Measurements from ENCODE around the gene TGOLN2.

TGOLN2 gene

GRCh38 chr2:85308896-85309555, 18.8 kb downstream of the TGOLN2 start:
- DNase-seq (ENCODE audit: low read depth) = no peak

DNA sequence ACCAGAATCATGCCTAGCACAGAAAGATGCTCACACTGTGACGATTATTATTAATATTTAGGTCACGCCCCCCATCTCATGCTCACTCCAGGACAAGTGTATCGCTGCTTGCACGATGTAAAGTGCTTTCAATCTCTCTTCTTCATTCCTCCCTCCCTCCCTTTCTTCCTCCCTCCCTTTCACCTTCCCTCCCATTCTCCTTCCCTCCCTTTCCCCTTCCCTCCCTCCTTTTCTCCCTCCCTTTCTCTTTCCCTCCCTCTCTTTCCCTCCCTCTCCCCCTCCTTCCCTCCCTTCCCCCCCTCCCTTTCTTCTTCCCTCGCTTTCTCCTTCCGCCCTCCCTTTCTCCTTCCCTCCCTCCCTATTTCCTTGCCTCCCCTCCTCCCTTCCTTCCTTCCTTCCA, 19.6 kb downstream of the TGOLN2 start:
- DNase-seq (ENCODE audit: low read depth) = no peak

DNA sequence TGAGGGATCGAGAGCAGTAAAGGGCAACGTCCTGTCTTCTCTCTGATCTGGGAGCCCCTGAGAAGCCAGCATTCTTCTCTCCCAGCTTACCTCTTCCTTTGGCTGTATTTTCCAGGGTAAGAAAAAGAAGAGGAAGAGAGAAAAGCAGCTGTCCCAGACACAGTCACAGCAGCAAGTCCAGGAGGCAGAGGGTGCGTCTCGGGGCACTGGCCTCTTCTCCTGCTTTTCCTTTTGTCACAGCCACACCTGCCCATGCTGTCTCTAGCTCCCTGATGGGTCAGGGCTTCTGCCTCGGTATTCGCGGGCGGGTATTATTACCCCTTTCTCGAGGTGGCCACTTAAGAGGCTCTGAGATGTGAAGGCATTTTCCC, 20.3 kb downstream of the TGOLN2 start:
- no peak for DNase-seq (ENCODE audit: low read depth)

- DNase-seq (ENCODE audit: low read depth) = no peak
Observed at GRCh38 chr2:85303780-85304531, 23.8 kb downstream of the TGOLN2 start.

DNA sequence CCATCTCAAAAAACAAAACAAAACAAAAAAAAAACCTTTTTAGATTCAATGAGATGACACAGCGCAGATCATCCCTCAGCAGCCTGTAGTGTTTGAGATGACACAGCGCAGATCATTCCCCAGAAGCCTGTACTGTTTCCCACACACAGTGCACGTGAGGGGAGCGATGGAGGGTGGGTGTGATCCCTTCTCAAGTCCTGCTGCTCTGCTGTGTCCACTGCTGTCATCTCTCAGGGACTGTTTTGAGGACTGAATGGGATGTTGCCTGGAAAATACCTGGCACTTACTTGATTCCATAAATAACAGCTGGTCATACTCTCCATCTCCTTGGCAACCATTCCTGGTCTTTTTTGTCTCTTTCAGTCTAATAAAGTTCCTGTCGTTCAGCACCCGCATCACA, 25.7 kb downstream of the TGOLN2 start:
- no peak for DNase-seq (ENCODE audit: low read depth)

DNA sequence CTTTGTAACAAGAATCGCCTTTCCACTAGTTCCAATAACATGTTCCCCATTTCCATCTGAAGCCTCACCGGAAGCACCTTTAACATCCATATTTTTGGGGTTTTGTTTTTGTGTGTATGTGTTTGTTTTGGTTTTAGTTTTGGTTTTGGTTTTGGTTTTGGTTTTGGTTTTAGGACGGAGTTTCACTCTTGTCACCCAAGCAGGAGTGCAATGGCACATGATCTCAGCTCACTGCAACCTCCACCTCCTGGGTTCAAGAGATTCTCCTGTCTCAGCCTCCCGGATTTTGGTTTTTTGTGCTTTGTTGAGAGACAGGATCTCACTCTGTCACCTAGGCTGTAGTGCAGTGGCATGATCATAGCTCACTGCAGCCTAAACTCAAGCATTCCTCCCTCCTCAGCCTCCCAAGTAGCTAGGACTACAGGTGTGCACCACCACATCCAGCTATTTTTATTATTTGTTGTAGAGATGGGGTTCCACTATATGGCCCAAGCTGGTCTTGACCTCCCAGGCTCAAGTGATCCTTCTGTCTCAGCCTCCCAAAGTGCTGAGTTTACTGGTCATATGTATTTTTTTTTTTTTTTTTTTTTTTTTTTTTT, 36.3 kb downstream of the TGOLN2 start:
- no peak for DNase-seq (ENCODE audit: low read depth)

DNA sequence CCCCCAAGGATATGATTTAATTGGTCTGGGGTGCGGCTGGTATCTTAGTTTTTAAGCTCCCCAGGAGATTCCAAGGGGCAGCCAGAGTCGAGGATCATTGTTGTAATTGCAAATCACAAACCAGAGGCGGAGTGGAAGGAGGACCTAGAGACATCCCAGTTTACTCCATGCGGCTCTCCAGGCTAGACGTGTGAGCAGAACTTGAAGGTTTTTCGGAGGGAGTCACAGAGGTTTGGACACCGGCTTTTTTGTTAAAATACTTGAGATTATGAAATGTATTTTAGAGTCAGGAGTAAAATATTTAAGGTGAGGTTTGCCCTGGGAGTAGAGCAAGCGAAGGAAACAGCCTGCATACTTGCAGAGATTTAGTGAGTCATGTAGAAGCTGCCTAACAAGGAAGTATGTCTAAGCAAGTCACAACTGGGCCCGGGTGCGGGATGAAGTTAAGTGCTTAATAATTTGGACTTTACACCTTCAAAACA, 39.5 kb downstream of the TGOLN2 start:
- DNase-seq (ENCODE audit: low read depth) = no peak

DNA sequence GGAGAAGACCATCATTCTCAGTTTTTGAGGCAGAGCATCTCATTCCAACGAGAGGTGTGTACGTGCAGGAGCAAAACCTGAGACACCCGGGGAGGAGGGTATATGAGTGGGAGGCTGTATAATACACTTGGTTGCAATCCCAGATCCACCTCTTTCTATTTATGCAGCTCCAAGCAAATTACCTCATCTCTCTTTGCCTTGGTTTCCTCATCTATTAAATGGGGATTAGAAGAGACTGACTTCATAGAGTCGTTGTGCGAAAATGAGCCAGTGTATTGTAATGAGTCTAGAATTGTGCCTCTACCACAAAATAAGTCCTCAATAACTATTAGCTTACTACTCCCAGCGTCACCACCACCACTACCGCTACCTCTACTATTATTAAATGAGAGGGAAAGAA, 40.1 kb downstream of the TGOLN2 start:
- DNase-seq (ENCODE audit: low read depth) = no peak

DNA sequence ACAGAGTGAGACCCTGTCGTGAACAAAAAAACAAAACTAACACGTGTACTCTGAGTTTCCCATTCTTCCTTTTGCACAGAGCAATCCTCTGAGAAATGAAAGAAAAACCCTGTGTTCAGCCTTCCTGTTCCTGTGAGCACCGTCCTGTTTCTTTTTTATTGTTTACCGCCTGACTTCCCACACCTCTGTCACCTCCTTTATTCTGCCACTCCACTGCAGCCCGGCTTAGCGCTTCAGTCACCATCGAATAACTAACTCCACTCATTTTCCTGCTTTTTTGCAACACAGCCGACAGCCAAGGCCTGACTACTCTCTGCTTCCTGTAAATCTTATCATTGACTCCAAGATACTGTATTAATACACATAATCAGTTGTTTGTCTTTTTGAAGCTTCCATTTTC, 40.9 kb downstream of the TGOLN2 start:
- DNase-seq (ENCODE audit: low read depth) = no peak

DNA sequence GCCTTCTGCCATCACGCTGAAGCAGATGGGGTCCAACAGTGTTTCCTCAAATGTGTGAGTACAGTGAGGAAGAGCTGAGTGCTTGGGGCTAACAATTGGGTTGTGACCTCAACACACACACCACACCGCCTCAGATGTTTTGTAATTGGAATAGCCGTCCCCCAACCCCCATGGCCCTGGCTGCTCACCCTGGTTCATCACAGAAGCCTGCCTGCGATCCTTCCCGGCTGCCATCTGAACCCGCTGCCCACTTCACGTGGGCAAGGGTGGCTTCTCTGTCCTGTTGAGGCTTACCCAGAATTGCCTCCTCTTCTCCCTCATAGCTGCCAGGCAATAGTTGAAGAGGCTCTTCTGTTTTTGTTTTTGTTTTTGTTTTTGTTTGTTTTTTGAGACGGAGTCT, 44.1 kb downstream of the TGOLN2 start:
- no peak for DNase-seq (ENCODE audit: low read depth)

GRCh38 chr2:85282914-85283313, 44.9 kb downstream of the TGOLN2 start:
- DNase-seq (ENCODE audit: low read depth) = no peak

DNA sequence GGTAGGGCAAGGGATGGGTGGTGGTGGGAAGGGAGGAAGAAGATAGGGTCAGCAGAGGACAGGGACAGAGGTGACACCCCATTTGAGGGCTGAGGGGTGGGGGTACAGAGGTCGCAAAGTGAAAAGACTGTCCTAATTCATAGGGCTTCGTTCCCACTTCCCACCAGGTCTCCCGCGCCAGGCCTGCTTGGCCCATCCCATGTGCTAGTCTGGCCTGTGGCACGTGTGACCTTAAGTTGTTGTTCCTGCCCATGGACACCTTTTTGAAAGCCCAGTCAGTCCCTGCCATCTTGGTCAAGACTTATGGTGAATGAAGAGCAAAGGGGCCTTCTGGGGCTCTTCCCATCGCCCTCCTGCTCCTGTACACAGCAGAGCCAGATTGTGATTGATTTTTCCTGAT, 46.2 kb downstream of the TGOLN2 start:
- DNase-seq (ENCODE audit: low read depth) = no peak

DNA sequence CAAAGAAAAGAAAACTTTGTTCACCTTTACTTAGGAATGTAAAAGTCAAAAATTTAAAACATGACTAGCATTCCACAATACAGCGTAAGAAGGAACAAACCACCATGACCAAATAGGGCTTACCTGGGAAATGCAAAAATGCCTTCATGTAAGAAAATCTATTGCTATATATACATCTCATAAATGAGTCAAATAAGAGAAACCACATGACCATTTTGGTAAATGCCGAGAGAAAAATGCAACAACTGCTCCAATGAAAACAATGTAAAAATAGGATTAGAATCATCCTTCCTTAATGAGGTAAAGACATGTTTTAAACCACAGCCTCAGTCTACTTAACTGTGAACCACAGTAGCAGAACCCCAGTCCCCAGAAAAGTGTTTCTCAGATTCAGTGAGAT, 49.4 kb downstream of the TGOLN2 start:
- no peak for DNase-seq (ENCODE audit: low read depth)

GRCh38 chr2:85277416-85278158, 50.2 kb downstream of the TGOLN2 start:
- DNase-seq (ENCODE audit: low read depth) = no peak

DNA sequence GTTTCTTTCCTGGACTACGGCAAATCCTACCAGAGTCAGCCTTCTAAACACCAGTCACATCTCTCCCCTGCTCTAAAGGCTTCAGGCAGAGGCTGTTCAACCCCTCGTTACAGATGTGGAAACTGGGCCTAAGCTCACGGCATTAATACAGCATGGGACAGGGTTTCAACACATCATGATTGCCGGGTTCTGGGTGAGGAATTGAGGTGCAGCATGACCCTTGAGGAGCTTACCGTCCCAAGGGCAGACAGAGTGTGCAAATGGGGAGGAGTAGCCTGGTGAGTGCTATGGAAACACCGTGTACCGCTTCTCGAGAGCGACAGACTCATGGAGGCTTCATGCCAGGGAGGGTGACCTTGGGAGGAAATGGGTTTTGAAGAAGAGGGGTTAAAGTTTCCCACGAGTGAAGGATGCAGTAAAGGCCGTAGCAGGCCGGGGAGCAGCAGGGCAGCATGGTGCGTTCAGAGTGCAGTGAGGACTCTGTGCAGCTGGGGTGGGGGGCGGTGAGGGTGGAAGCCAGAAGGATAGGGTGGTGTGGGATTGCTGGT, 51.1 kb downstream of the TGOLN2 start:
- no peak for DNase-seq (ENCODE audit: low read depth)

DNA sequence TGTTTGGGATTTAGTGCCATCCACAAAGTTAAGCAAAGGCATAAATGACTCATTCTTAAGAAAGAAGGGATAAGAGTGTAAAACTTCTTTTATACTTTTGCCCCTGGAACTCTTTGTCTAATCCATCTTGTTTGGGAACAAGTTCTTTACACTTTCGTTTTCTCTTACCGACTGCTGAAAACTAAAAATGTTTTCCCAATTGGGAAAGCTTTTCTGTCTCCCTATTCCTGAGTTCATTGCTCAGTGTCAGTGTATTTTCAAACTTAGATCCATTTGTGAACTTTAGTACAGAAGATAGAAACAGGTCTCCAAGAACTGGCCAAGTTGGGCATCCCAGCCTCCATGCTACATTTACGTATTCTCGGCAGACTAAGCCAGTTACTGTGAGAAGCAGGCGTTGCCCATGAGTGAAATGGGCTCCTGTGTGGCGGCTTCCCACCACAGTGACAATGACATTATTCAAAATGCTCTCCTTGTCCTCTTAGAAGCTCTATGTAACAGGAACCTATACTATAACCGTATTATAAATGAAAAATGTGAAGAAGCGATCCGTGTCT, 51.7 kb downstream of the TGOLN2 start:
- DNase-seq (ENCODE audit: low read depth) = no peak

GRCh38 chr2:85273738-85274731, 53.8 kb downstream of the TGOLN2 start:
- no peak for DNase-seq (ENCODE audit: low read depth)

DNA sequence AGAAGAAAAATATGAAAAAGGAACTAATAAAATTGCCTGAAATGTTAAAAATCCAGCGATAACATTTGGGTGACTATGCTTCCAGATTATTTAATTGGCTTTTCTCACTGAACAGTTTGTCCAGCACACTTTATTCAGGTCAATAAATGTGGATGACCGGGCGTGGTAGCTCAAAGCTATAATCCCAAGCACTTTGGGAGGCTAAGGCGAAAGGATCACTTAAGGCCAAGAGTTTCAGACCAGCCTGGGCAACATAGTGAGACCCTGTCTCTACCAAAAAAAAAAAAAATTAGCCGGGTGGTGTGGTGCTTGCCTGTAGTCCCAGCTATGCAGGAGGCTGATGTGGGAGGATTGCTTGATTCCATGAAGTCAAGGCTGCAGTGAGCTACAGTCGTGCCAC, 55.4 kb downstream of the TGOLN2 start:
- no peak for DNase-seq (ENCODE audit: low read depth)

- DNase-seq (ENCODE audit: low read depth) = no peak
Observed at GRCh38 chr2:85269959-85270358, 57.8 kb downstream of the TGOLN2 start.

Data from stimulated activated CD8-positive, alpha-beta memory T cell treated with anti-CD3 and anti-CD28 coated beads, Interleukin-12 subunit alpha, Interleukin-12 subunit beta, amount 100 ng/mL, for 4 hours (primary cell).